ENCODE measurements around the gene PRKN.

DNA sequence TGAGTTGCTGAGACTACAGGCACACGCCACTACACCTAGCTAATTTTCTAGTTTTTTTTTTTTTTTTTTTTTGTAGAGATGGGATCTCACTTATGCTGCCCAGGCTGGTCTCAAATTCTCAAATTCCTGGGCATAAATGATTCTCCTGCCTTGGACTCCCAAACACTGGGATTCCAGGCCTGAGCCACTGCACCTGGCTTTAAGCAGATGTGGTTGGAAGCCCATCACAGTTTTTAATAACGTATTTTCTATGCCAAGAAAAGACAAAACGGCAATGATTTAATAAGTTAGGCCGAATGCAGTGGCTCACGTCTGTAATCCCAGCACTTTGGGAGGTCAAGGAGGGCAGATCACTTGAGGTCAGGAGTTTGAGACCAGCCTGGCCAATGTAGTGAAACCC is 456.6 kb downstream of the PRKN start:
- no peak for TF ChIP-seq GATA2 (IDR thresholded peaks at IDR 0.05; ENCODE audit: low read depth, low read length)
- TF ChIP-seq GATA3 (IDR thresholded peaks at IDR 0.05; ENCODE audit: low read depth, low read length) = no peak
